H1 (cell line): ENCODE measurements around the gene KDM8. TPM values are rescaled to one million over a fixed set of nuclear protein-coding genes. Genes with fewer than 3 reads are reported as not detected.

Source experiments
- CTCF ChIA-PET: fragments of 300-600 bp; sonication (Branson Sonifier 250); formaldehyde crosslinking; loops from one replicate; lab custom pipeline; 2021; ENCODE audit not compliant: partially characterized antibody; lab: Charles Lee
- POLR2A ChIA-PET: fragments of 300-600 bp; sonication (Branson Sonifier 250); formaldehyde crosslinking; loops from one replicate; lab custom pipeline; 2021; ENCODE audit warnings: inconsistent platforms; ENCODE audit not compliant: partially characterized antibody; lab: Charles Lee
- DNase-seq, 2 experiments: peaks; one replicate each; pipeline versions ENCODE4 v3.0.0 to v3.0.0-alpha.2; 2010 to 2022; ENCODE audit warnings: low spot score in 2 of 2, low read depth in 1 of 2, mixed read lengths in 1 of 2
- FAIRE-seq: peaks from 2 replicates; lab custom pipeline; 2011; peaks lifted over from hg19 to GRCh38; lab: Jason Lieb, UNC
- H2AFZ ChIP-seq: 2 replicates; pipeline ENCODE4 v1.8.1; 2012; ENCODE audit warnings: low read length, inconsistent platforms
- H2AK5ac ChIP-seq: 2 replicates; pipeline ENCODE4 v1.6.1; 2013; ENCODE audit warnings: low read depth, low read length
- H2BK120ac ChIP-seq: replicated peaks from 2 replicates; pipeline ENCODE3; 2013; ENCODE audit warnings: low read depth, low read length, inconsistent platforms
- H2BK12ac ChIP-seq: 2 replicates; pipeline ENCODE4 v1.6.1; 2013; ENCODE audit warnings: low read depth, low read length
- H2BK15ac ChIP-seq: 2 replicates; pipeline ENCODE4 v1.6.1; 2013; ENCODE audit warnings: low read length
- H2BK20ac ChIP-seq: 2 replicates; pipeline ENCODE4 v1.6.1; 2013; ENCODE audit warnings: low read length
- H2BK5ac ChIP-seq: 2 replicates; pipeline ENCODE4 v1.6.1; 2013; ENCODE audit warnings: low read depth, low read length
- H3K14ac ChIP-seq: 2 replicates; pipeline ENCODE4 v1.6.1; 2013; ENCODE audit warnings: inconsistent platforms; ENCODE audit not compliant: insufficient read length
- H3K18ac ChIP-seq: 2 replicates; pipeline ENCODE4 v1.6.1; 2013; ENCODE audit warnings: low read length; ENCODE audit errors: extremely low read depth
- H3K23ac ChIP-seq: 2 replicates; pipeline ENCODE4 v1.6.1; 2013; ENCODE audit warnings: inconsistent platforms; ENCODE audit not compliant: insufficient read length
- H3K23me2 ChIP-seq: 2 replicates; pipeline ENCODE4 v1.6.1; 2013; ENCODE audit warnings: low read depth, low read length
- H3K27ac ChIP-seq: 2 replicates; pipeline ENCODE4 v1.6.1; 2011; ENCODE audit warnings: low read depth, low read length, inconsistent platforms
- H3K27me3 ChIP-seq, 4 experiments: replicated peaks in 1 of 4; 1 replicate in 1 of 4; 2 replicates in 3 of 4; pipeline versions ENCODE4 v1.6.1 to v1.8.1; 2011 to 2013; ENCODE audit warnings: low read length in 3 of 4, mild to moderate bottlenecking in 3 of 4, inconsistent platforms in 2 of 4, mixed read lengths in 2 of 4, moderate library complexity in 1 of 4; ENCODE audit not compliant: control insufficient read depth in 3 of 4, insufficient read depth in 3 of 4; ENCODE audit errors: extremely low read depth in 1 of 4
- H3K36me3 ChIP-seq, 4 experiments: 2 replicates each; pipeline versions ENCODE4 v1.6.1 to v1.8.1; 2011 to 2013; ENCODE audit warnings: mild to moderate bottlenecking in 4 of 4, low read length in 3 of 4, moderate library complexity in 2 of 4, control low read depth in 1 of 4, inconsistent platforms in 1 of 4; ENCODE audit not compliant: insufficient read depth in 4 of 4, control insufficient read depth in 2 of 4
- H3K4ac ChIP-seq: replicated peaks from 2 replicates; pipeline ENCODE3; 2013; ENCODE audit warnings: low read length, low read depth, mixed read lengths, inconsistent platforms; ENCODE audit not compliant: insufficient read length
- H3K4me1 ChIP-seq, 4 experiments: replicated peaks in 1 of 4; 1 replicate in 1 of 4; 2 replicates in 3 of 4; pipeline versions ENCODE4 v1.6.1 to v1.8.1; 2011 to 2013; ENCODE audit warnings: low read length in 3 of 4, inconsistent platforms in 2 of 4, mixed read lengths in 1 of 4; ENCODE audit not compliant: insufficient read depth in 4 of 4, control insufficient read depth in 3 of 4
- H3K4me2 ChIP-seq, 2 experiments: 2 replicates each; pipeline versions ENCODE4 v1.6.1 to v1.8.1; 2011 to 2013; ENCODE audit warnings: low read depth in 2 of 2, low read length in 2 of 2, control low read depth in 1 of 2, inconsistent platforms in 1 of 2, mild to moderate bottlenecking in 1 of 2; ENCODE audit not compliant: insufficient read depth in 1 of 2
- H3K4me3 ChIP-seq, 4 experiments: fragments of 200-600, 300-600 bp in 1 of 4; sonication (generic), shearing (Covaris generic), sonication (Bioruptor Twin) in 1 of 4; 2 replicates each; pipeline versions ENCODE4 v1.5.1 to v1.8.1; 2011 to 2016; ENCODE audit warnings: low read length in 4 of 4, low read depth in 3 of 4, control low read depth in 2 of 4, inconsistent platforms in 2 of 4, mild to moderate bottlenecking in 2 of 4, mixed read lengths in 1 of 4, moderate library complexity in 1 of 4; ENCODE audit not compliant: insufficient read depth in 2 of 4; ENCODE audit errors: extremely low read depth in 1 of 4
- H3K56ac ChIP-seq: replicated peaks from 2 replicates; pipeline ENCODE3; 2013; ENCODE audit warnings: low read depth, mild to moderate bottlenecking, mixed read lengths, low read length, inconsistent platforms; ENCODE audit not compliant: insufficient read length
- H3K79me1 ChIP-seq: 2 replicates; pipeline ENCODE4 v1.6.1; 2013; ENCODE audit warnings: low read depth, low read length, control low read depth
- H3K79me2 ChIP-seq, 2 experiments: 2 replicates each; pipeline versions ENCODE4 v1.6.1 to v1.8.1; 2012 to 2013; ENCODE audit warnings: low read length in 2 of 2, mild to moderate bottlenecking in 2 of 2, inconsistent platforms in 1 of 2; ENCODE audit not compliant: insufficient read depth in 2 of 2, control insufficient read depth in 1 of 2
- H3K9ac ChIP-seq, 4 experiments: replicated peaks in 1 of 4; 1 replicate in 1 of 4; 2 replicates in 3 of 4; pipeline versions ENCODE4 v1.6.1 to v1.8.1; 2011 to 2013; ENCODE audit warnings: low read depth in 3 of 4, low read length in 3 of 4, control low read depth in 2 of 4, mild to moderate bottlenecking in 2 of 4, moderate library complexity in 2 of 4, inconsistent platforms in 1 of 4; ENCODE audit errors: extremely low read depth in 1 of 4
- H3K9me3 ChIP-seq, 2 experiments: 2 replicates each; pipeline versions ENCODE4 v1.6.1 to v1.8.1; 2012 to 2013; ENCODE audit warnings: mild to moderate bottlenecking in 2 of 2, moderate library complexity in 2 of 2, control low read depth in 1 of 2, inconsistent platforms in 1 of 2, low read depth in 1 of 2, low read length in 1 of 2, mixed read lengths in 1 of 2; ENCODE audit not compliant: insufficient read depth in 2 of 2
- H4K20me1 ChIP-seq, 2 experiments: replicated peaks in 1 of 2; 2 replicates each; pipeline versions ENCODE3 to v1.8.1; 2011 to 2013; ENCODE audit warnings: inconsistent platforms in 2 of 2, low read length in 2 of 2, mild to moderate bottlenecking in 1 of 2; ENCODE audit not compliant: insufficient read depth in 2 of 2, control insufficient read depth in 1 of 2
- H4K5ac ChIP-seq: 2 replicates; pipeline ENCODE4 v1.6.1; 2013; ENCODE audit warnings: low read length, low read depth, mixed read lengths, inconsistent platforms; ENCODE audit not compliant: insufficient read length
- H4K8ac ChIP-seq: 2 replicates; pipeline ENCODE4 v1.8.0; 2013; ENCODE audit warnings: mild to moderate bottlenecking, moderate library complexity, low read length, inconsistent platforms; ENCODE audit not compliant: insufficient read depth; ENCODE audit errors: extremely low read depth
- H4K91ac ChIP-seq: replicated peaks from 2 replicates; pipeline ENCODE3; 2013; ENCODE audit warnings: low read length, mixed read lengths, inconsistent platforms; ENCODE audit not compliant: insufficient read length
- CREB1 ChIP-seq: IDR thresholded peaks from 2 replicates; pipeline ENCODE4 v1.6.1; 2012; ENCODE audit warnings: inconsistent platforms
- EGR1 ChIP-seq: IDR thresholded peaks from 2 replicates; pipeline ENCODE4 v1.6.1; 2011; ENCODE audit warnings: low read depth, low read length, borderline replicate concordance
- JUN ChIP-seq: IDR thresholded peaks from 2 replicates; pipeline ENCODE4 v1.6.1; 2011; ENCODE audit warnings: low read depth, mild to moderate bottlenecking, improper control_type of control experiment, low read length
- KDM1A ChIP-seq: fragments of 200-600, 300-600 bp; sonication (generic); IDR thresholded peaks from 2 replicates; pipeline ENCODE4 v1.7.1; 2016; ENCODE audit warnings: mild to moderate bottlenecking, low read length, borderline replicate concordance
- POLR2A ChIP-seq, 2 experiments: IDR thresholded peaks; 1 replicate in 1 of 2; 2 replicates in 1 of 2; pipeline ENCODE4 v1.6.1; 2011; ENCODE audit warnings: low read depth in 2 of 2, low read length in 2 of 2, mild to moderate bottlenecking in 2 of 2; ENCODE audit errors: control extremely low read depth in 1 of 2
- SIN3A ChIP-seq, 2 experiments: IDR thresholded peaks in 1 of 2; conservative IDR thresholded peaks in 1 of 2; 2 replicates each; pipeline ENCODE4 v1.6.1; 2011 to 2012; ENCODE audit warnings: low read length in 2 of 2, improper control_type of control experiment in 1 of 2, low read depth in 1 of 2, mild to moderate bottlenecking in 1 of 2
- SP1 ChIP-seq: IDR thresholded peaks from 2 replicates; pipeline ENCODE4 v1.6.1; 2011; ENCODE audit warnings: low read depth, low read length
- SRF ChIP-seq: IDR thresholded peaks from 2 replicates; pipeline ENCODE4 v1.6.1; 2011; ENCODE audit warnings: mild to moderate bottlenecking, low read depth, low read length, moderate library complexity
- YY1 ChIP-seq: IDR thresholded peaks from 2 replicates; pipeline ENCODE4 v1.6.1; 2011; ENCODE audit warnings: low read depth, mild to moderate bottlenecking, low read length
- WGBS, 2 experiments: shearing (Covaris generic) in 1 of 2; methylation state at CpG; one replicate each; pipeline versions ENCODE4 v1.1.6 to v1.1.7; 2013 to 2015; ENCODE audit warnings: low lambda C conversion rate in 2 of 2, mixed read lengths in 2 of 2, inconsistent platforms in 1 of 2, low coverage in 1 of 2, missing lambda C conversion rate in 1 of 2; ENCODE audit not compliant: insufficient replicate concordance in 2 of 2, insufficient coverage in 1 of 2, insufficient read length in 1 of 2; ENCODE audit errors: extremely low coverage in 1 of 2, missing lambda C conversion rate in 1 of 2; 5-methylcytosine and 5-hydroxymethylcytosine counted together
- polyA plus RNA-seq, 7 experiments: library from polyadenylated mRNA; depleted of rRNA in 3 of 7; stranded (reverse) in 5 of 7; unstranded in 2 of 7; fragments of >200 nt in 5 of 7; fragments of 200-250 nt in 2 of 7; gene quantifications; 1 replicate in 5 of 7; 2 replicates in 1 of 7; 4 replicates in 1 of 7; pipeline versions ENCODE4 v1.2.1 to v1.2.3, GENCODE V29; 2011 to 2013; ENCODE audit warnings: missing spikeins in 2 of 7, mixed read lengths in 2 of 7
- total RNA-seq: library from RNA; stranded (reverse); fragmentation: NEBNext Ultra II Directional; extraction: Animal tissue kit (Norgen Biotek cat#: 25700); gene quantifications from 2 replicates; pipeline ENCODE4 v1.2.1, GENCODE V29; 2021

KDM8 gene
- total and polyA plus RNA-seq, 2 of the 8 experiments (the other 6 are each of a cell fraction or from before 2014, with no cell fraction given), result 10.3 to 12.8 TPM

DNA sequence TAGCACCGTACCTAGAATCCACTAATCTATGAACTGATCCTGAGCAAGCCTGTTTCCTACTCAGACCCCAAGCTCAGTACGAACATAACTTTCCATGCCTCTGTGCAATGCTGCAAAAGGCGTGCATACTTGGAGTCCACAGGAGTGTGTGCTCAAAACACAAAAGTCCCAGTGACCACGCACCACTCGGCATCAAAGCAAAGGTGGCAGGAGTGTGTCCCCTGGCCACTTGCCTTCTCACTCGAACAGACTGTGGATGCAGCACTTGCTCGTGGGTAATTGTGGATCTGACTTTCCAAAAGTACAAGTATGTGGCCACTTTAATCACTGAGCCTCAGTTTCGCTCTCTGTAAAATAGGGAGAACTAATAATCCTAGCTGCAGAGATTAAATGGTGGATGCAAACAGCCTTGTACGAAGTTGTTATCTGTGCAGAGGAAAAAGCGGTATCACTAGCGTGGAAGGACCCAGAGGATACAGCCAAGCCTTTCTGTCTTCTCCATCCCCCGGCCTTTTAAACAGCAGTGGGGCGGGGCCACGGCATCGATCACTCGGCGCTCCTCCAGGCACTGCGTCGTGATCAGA, 311 bp upstream of the KDM8 start:
- ChIA-PET CTCF (interaction anchor here (0.5 to 1.0 kb wide), 3 partner anchors 19 to 1926 kb away, joined by 3 to 5 read pairs (median 3); no protein-coding TSS in a partner anchor), POLR2A (interaction anchor here (0.8 to 2.3 kb wide), 10 partner anchors 9 to 90 kb away, joined by 3 to 13 read pairs (median 4); no protein-coding TSS in a partner anchor)
- WGBS, 2 experiments, result 32% methylated on average over 19 of the region's 19 CpGs; no CpG with 5 or more reads in 1 of the 2 experiments
- FAIRE-seq (no peak), DNase-seq (peak in 1 of 2 experiments; percentile 67)
- Histone ChIP-seq H4K8ac (peak overlapping the region; percentile 98; the same call in 1 of the 2 replicates), H4K20me1 (no peaks in the 10 kb centered on the region), H3K4me2 (peak overlapping the region; percentile 62 to 87), H3K23me2 (peaks cover 2% of the 10 kb centered on the region; the same call in 1 of the 2 replicates), H3K23ac (no peak overlapping the region), H3K27ac (peak overlapping the region; percentile 96), H2AK5ac (no peak overlapping the region), H3K56ac (no peak overlapping the region), H3K18ac (peak overlapping the region; percentile 98; the same call in 1 of the 2 replicates), H4K5ac (no peak overlapping the region), H3K79me2 (peaks cover 0 to 7% of the 10 kb centered on the region in 2 experiments; a peak in 1 of 4 replicates), H3K36me3 (no peaks in the 10 kb centered on the region), H3K9me3 (no peaks in the 10 kb centered on the region), H4K91ac (peak overlapping the region; percentile 98), H2BK12ac (no peak overlapping the region; the same call in 1 of the 2 replicates), H3K4ac (peak overlapping the region; percentile 76), H2BK15ac (no peak overlapping the region), H3K79me1 (no peaks in the 10 kb centered on the region), H3K4me3 (peak overlapping the region; percentile 68 to 92 (median 82)), H3K4me1 (peaks cover 2 to 4% (median 4%) of the 10 kb centered on the region in 4 experiments; a peak in 4 of 7 replicates), H3K14ac (no peak overlapping the region), H2BK20ac (0 out of 2 replicates have a peak overlapping the region, but pooled peaks have one; percentile 21), H3K9ac (peak overlapping the region in 3 of 4 experiments; percentile 89 to 95 (median 93); a peak in 5 of 7 replicates), H2BK120ac (no peak overlapping the region), H2AFZ (peak overlapping the region; percentile 91; the same call in 1 of the 2 replicates), H2BK5ac (peak overlapping the region; percentile 91; the same call in 1 of the 2 replicates), H3K27me3 (no peaks in the 10 kb centered on the region)
- TF ChIP-seq POLR2A (IDR thresholded peaks at IDR 0.05; ENCODE audit: control extremely low read depth in 1 of 2, low read depth in 2 of 2, low read length in 2 of 2) (no peak), CREB1 (peak; percentile 89), JUN (no peak), YY1 (peak; percentile 64; the same call in 1 of the 2 replicates), KDM1A (0 out of 2 replicates have a peak, but pooled peaks have one; percentile 17), EGR1 (peak; percentile 50; the same call in 1 of the 2 replicates), SRF (peak; percentile 98), SP1 (peak; percentile 73; the same call in 1 of the 2 replicates), SIN3A (conservative IDR thresholded peaks at IDR 0.05 in 1 of 2, IDR thresholded peaks at IDR 0.05 in 1 of 2; ENCODE audit: low read depth in 1 of 2, low read length in 2 of 2) (peak in 1 of 2 experiments; percentile 68; a peak in 1 of 4 replicates)
